Measurements from ENCODE around the gene ADAMTS2.

- TF ChIP-seq, protein P1, sequence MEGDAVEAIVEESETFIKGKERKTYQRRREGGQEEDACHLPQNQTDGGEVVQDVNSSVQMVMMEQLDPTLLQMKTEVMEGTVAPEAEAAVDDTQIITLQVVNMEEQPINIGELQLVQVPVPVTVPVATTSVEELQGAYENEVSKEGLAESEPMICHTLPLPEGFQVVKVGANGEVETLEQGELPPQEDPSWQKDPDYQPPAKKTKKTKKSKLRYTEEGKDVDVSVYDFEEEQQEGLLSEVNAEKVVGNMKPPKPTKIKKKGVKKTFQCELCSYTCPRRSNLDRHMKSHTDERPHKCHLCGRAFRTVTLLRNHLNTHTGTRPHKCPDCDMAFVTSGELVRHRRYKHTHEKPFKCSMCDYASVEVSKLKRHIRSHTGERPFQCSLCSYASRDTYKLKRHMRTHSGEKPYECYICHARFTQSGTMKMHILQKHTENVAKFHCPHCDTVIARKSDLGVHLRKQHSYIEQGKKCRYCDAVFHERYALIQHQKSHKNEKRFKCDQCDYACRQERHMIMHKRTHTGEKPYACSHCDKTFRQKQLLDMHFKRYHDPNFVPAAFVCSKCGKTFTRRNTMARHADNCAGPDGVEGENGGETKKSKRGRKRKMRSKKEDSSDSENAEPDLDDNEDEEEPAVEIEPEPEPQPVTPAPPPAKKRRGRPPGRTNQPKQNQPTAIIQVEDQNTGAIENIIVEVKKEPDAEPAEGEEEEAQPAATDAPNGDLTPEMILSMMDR (IDR thresholded peaks at IDR 0.05 in 8 of 11, conservative IDR thresholded peaks at IDR 0.05 in 3 of 11), result no peak
- TF ChIP-seq POLR2AphosphoS5 (IDR thresholded peaks at IDR 0.05) (no peak), POLR2A (IDR thresholded peaks at IDR 0.05) (no peak)
Observed at GRCh38 chr5:179110528-179110927, 234.7 kb downstream of the ADAMTS2 start.
